PFSK-1 (cell line): ENCODE data around the gene SPINT2.

ENCODE experiments used
- FOXP2 ChIP-seq: optimal IDR thresholded peaks from 2 replicates; pipeline ENCODE3; 2011; ENCODE audit warnings: borderline replicate concordance, control low read depth, inconsistent platforms; ENCODE audit not compliant: insufficient read depth; ENCODE audit errors: extremely low read length, extremely low read depth
- POLR2AphosphoS5 ChIP-seq: IDR thresholded peaks from 2 replicates; pipeline ENCODE4 v1.6.1; 2012; ENCODE audit warnings: low read depth, mild to moderate bottlenecking, control low read depth, low read length, moderate library complexity
- SIN3A ChIP-seq: IDR thresholded peaks from 2 replicates; pipeline ENCODE4 v1.6.1; 2012; ENCODE audit warnings: mild to moderate bottlenecking, low read length, moderate library complexity, borderline replicate concordance; ENCODE audit not compliant: insufficient read depth
- TAF1 ChIP-seq: IDR thresholded peaks from 2 replicates; pipeline ENCODE4 v1.6.1; 2012; ENCODE audit warnings: low read length, control low read depth, borderline replicate concordance; ENCODE audit not compliant: insufficient read depth
- TF ChIP-seq, protein P1 (sequence below), 2 experiments: IDR thresholded peaks; 2 replicates each; pipeline versions ENCODE4 v1.6.1 to v1.8.0; 2011 to 2012; ENCODE audit warnings: low read depth in 2 of 2, low read length in 2 of 2, control low read depth in 1 of 2, inconsistent platforms in 1 of 2, mild to moderate bottlenecking in 1 of 2, moderate library complexity in 1 of 2; ENCODE audit not compliant: insufficient read depth in 1 of 2

The SPINT2 gene

GRCh38 chr19:38227287-38228004 lies 36.9 kb upstream of the SPINT2 start:
- TF ChIP-seq FOXP2 (no peak), TAF1 (no peak), SIN3A (no peak), POLR2AphosphoS5 (no peak)
- TF ChIP-seq, protein P1, sequence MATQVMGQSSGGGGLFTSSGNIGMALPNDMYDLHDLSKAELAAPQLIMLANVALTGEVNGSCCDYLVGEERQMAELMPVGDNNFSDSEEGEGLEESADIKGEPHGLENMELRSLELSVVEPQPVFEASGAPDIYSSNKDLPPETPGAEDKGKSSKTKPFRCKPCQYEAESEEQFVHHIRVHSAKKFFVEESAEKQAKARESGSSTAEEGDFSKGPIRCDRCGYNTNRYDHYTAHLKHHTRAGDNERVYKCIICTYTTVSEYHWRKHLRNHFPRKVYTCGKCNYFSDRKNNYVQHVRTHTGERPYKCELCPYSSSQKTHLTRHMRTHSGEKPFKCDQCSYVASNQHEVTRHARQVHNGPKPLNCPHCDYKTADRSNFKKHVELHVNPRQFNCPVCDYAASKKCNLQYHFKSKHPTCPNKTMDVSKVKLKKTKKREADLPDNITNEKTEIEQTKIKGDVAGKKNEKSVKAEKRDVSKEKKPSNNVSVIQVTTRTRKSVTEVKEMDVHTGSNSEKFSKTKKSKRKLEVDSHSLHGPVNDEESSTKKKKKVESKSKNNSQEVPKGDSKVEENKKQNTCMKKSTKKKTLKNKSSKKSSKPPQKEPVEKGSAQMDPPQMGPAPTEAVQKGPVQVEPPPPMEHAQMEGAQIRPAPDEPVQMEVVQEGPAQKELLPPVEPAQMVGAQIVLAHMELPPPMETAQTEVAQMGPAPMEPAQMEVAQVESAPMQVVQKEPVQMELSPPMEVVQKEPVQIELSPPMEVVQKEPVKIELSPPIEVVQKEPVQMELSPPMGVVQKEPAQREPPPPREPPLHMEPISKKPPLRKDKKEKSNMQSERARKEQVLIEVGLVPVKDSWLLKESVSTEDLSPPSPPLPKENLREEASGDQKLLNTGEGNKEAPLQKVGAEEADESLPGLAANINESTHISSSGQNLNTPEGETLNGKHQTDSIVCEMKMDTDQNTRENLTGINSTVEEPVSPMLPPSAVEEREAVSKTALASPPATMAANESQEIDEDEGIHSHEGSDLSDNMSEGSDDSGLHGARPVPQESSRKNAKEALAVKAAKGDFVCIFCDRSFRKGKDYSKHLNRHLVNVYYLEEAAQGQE (IDR thresholded peaks at IDR 0.05; ENCODE audit: insufficient read depth in 1 of 2, low read depth in 2 of 2, low read length in 2 of 2): no peak

DNA sequence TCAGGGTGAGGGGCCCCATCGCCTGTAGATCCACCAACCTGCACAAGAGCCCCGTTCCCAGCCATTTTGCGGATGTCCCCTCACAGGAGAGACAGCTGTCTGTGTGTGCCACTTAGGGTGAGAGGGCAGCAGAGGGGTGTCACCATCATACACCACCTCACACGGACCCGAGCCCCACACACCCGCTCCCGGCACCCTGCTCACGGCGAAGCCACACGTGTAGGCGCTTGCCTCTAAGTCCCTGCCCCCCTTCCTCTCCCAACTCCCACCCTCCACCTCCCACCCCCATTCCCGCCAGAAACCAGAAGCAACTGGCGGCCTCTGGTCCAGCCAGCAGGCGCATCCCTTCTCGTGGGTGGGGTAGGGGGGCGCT lies 36.4 kb upstream of the SPINT2 start:
- no peak for TF ChIP-seq SIN3A
- TF ChIP-seq TAF1: no peak
- no peak for TF ChIP-seq POLR2AphosphoS5
- TF ChIP-seq, protein P1 (IDR thresholded peaks at IDR 0.05; ENCODE audit: insufficient read depth in 1 of 2, low read depth in 2 of 2, low read length in 2 of 2): no peak
- no peak for TF ChIP-seq FOXP2

DNA sequence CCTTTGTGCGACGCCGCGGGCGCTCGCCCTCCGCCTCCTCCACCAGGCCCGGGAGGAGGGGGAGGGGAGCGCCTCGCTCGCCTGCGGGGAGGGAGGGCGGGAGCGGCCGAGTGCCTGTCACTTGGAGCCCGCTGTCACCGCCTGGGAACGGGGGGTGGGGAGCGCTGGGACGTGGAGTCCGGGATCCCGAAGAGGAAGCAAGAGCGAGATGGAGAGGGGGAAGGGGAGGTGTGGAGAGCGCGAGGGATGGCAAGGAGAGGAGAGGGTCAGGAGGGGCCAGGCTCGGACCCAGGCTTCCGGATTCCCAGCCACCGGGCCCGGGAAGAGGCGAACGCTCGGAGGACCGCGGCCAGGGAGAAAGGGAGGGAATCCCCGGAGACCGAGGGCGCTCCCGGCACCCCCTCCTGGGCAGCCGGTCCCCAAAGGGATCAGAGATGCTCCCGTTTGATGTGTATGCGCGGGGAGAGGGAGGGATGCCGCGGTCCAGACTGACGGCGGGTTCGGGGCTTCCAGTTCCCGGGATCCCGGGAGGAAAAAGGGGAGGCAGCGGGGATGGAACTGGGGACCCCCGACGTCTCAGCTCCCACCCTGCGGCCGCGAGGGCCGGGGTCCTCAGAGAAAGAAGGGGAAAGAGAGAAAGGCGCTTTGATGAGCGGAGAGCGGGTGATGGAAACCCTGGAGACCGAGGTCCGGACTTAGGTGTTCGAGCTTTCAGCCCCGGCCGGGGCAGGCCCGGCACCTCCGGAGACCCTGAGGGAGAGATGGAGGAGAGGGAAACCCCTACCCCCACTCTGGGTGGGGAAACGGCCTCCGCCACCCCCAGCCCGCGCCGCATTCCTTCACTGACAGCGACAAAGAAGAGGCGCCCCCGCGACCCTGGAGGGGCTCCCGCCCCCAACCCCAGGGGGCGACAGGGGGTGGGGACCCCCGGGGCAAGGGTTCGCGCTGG lies 35.6 kb upstream of the SPINT2 start:
- TF ChIP-seq, protein P1 (IDR thresholded peaks at IDR 0.05; ENCODE audit: insufficient read depth in 1 of 2, low read depth in 2 of 2, low read length in 2 of 2): no peak
- TF ChIP-seq TAF1 (no peak), SIN3A (no peak), FOXP2 (no peak), POLR2AphosphoS5 (no peak)

DNA sequence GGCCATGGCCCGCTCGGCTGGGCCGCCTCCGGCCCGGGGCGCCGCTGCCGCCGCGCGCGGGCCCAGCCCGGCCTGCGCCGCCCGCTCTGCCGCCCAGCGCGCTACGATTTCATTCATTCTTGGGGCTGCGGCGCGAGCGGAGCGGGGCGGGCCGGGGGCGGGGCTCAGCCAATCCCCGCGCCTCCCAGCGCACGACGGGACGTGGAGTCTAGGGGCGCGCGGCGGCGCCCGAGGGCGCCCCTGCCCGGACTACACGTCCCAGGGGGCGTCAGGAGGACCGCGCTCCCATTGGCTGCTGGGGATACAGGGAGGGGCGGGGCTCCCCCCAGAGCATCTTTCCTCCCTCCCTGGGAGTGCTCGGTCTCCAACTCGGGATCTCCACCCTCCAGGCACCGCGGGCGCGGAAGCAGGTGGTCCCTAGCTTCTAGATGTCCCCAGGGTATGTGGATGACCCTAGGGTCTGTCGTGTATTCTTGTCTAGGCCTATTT lies 34.7 kb upstream of the SPINT2 start:
- no peak for TF ChIP-seq POLR2AphosphoS5
- TF ChIP-seq, protein P1 (IDR thresholded peaks at IDR 0.05; ENCODE audit: insufficient read depth in 1 of 2, low read depth in 2 of 2, low read length in 2 of 2): no peak
